Mucosa of descending colon (tissue), 3 donors: Measurements from ENCODE around the gene MSL2. TPM values are rescaled to one million over a fixed set of nuclear protein-coding genes. Genes with fewer than 3 reads are reported as not detected.
"Not testable (repeated sequence)": the region's sequence is repeated elsewhere in the genome, so short reads cannot be mapped to it uniquely, and the experiment has no call there.

ENCODE experiments used
- ATAC-seq: fragments of 200-7000 bp; cut with Tn5 transposase; one replicate; pipeline ENCODE4 v1.9.1; 2020; ENCODE audit warnings: mild to moderate bottlenecking, moderate library complexity
- DNase-seq, 3 donors: peaks; one replicate each; pipeline ENCODE4 v3.0.0-alpha.2; 2020
- H3K36me3 ChIP-seq: fragments of 200-600 bp; one replicate; pipeline ENCODE4 v1.8.0; 2021; ENCODE audit warnings: low read depth, mild to moderate bottlenecking
- H3K4me1 ChIP-seq: fragments of 200-600 bp; one replicate; pipeline ENCODE4 v1.8.0; 2021; ENCODE audit warnings: low read depth, mild to moderate bottlenecking
- H3K4me3 ChIP-seq: fragments of 200-600 bp; one replicate; pipeline ENCODE4 v1.8.0; 2021; ENCODE audit warnings: mild to moderate bottlenecking
- H3K9me3 ChIP-seq: fragments of 200-600 bp; one replicate; pipeline ENCODE4 v1.8.0; 2021; ENCODE audit warnings: mild to moderate bottlenecking
- intact Hi-C, 2 donors: fragments of 100-400 bp; cut with DNase I in 1 of 2; cut with micrococcal nuclease in 1 of 2; formaldehyde crosslinking; loops; one replicate each; pipeline versions ENCODE4 v1.11.0 to v1.11.1; 2022; cut with DNase I, micrococcal nuclease
- total RNA-seq, 3 donors: library from RNA; stranded (reverse); fragmentation: NEBNext Ultra II Directional in 2 of 3; extraction: Animal tissue kit (Norgen Biotek cat#: 25700) in 2 of 3; gene quantifications; one replicate each; pipeline versions ENCODE4 v1.2.1 to v1.2.4, GENCODE V29; 2021 to 2023
- TF ChIP-seq, protein P1 (sequence below): fragments of 200-600 bp; IDR thresholded peaks from one replicate; pipeline ENCODE4 v1.8.0; 2022; ENCODE audit warnings: antibody characterized with exemption, mild to moderate bottlenecking
- donor health status: DM: no; HTN: no; CAD: no; lungs with moderate emphysema.
- donor health status: DM: no; HTN: no; CAD: no.
- donor health status: DM: no; HTN: yes; CAD: no.

MSL2 gene
- total RNA-seq, 3 donors from 2014 or later = 22.6 to 37.0 (median 28.9) TPM

DNA sequence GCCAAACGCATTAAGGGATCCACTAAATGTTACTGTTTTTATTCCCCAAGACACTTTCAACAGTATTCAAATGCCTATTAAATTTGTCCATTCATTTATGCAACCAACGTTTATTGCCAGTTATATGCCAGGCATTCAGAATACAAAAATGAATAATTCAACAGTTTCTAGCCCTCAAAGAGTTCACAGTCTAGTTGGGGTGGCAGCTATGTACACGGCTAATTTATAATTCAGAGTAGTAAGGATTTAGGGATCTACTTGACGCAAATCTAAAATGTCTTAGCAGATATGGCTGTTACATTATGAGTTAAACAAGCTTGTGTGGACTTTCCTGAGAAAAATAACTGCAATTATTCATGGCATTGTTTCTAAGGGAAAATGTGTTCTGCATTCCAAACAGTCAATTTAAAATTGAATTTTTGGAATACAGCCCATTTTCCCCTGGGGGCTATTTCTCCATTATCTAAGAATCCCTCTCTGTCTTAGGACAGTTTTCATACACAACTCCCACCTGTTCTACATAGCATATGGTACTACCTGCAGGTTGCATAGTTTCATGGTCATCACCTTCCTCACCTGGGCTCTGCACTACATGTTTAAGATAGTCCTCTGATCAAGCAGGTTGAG, 11.5 kb upstream of the MSL2 start:
- no peak for DNase-seq
- H3K9me3 ChIP-seq = no peaks in the 10 kb centered on the region
- no peaks in the 10 kb centered on the region for H3K4me1 ChIP-seq
- ATAC-seq = no peak
- no peak overlapping the region for H3K4me3 ChIP-seq
- intact Hi-C loops = no loop called here
- TF ChIP-seq, protein P1, sequence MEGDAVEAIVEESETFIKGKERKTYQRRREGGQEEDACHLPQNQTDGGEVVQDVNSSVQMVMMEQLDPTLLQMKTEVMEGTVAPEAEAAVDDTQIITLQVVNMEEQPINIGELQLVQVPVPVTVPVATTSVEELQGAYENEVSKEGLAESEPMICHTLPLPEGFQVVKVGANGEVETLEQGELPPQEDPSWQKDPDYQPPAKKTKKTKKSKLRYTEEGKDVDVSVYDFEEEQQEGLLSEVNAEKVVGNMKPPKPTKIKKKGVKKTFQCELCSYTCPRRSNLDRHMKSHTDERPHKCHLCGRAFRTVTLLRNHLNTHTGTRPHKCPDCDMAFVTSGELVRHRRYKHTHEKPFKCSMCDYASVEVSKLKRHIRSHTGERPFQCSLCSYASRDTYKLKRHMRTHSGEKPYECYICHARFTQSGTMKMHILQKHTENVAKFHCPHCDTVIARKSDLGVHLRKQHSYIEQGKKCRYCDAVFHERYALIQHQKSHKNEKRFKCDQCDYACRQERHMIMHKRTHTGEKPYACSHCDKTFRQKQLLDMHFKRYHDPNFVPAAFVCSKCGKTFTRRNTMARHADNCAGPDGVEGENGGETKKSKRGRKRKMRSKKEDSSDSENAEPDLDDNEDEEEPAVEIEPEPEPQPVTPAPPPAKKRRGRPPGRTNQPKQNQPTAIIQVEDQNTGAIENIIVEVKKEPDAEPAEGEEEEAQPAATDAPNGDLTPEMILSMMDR = no peak
- H3K36me3 ChIP-seq = no peaks in the 10 kb centered on the region

DNA sequence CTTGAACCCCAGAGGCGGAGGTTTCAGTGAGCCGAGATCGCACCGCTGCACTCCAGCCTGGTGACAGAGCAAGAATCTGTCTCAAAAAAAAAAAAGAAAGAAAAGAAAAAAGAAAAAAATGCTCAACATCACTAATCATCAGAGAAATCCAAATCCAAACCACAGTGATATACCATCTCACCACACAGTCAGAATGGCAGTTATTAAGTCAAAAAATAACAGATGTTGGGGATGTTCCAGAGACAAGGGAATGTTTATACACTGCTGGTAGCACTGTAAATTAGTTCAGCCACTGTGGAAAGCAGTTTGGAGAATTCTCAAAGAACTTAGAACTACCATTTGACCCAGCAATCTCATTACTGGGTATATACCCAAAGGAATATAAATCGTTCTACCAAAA, 3.1 kb upstream of the MSL2 start:
- intact Hi-C loops = loop anchor here in 1 of 2 donors (10.0 kb wide), 1 partner anchor 56 kb away; the partner anchor contains the start of gene PCCB
- H3K9me3 ChIP-seq, H3K4me3 ChIP-seq, ATAC-seq, DNase-seq, H3K36me3 ChIP-seq: not testable (repeated sequence)
- peaks cover 10% of the 10 kb centered on the region for H3K4me1 ChIP-seq

DNA sequence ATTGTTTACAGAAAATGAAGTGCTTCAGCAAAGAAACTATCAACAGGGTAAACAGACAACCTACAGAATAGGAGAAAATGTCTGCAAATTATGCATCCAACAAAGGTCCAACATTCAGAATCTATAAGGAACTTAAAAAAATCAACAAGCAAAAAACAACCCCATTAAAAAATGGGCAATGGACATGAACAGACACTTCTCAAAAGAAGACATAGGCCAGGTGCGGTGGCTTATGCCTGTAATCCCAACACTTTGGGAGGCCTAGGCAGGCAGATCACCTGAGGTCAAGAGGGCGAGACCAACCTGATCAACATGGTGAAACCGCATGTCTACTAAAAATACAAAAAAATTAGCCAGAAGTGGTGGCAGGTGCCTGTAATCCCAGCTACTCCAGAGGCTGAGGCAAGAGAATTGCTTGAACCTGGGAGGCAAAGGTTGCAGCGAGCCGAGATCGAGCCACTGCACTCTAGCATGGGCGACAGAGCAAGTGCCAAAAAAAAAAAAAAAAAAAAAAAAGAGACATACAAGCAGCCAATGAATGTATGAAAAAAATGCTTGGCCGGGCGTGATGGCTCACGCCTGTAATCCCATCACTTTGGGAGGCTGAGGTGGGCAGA, 2.4 kb upstream of the MSL2 start:
- not testable (repeated sequence) for H3K4me3 ChIP-seq, ATAC-seq, H3K9me3 ChIP-seq, H3K36me3 ChIP-seq, DNase-seq
- H3K4me1 ChIP-seq = peaks cover 10% of the 10 kb centered on the region
- intact Hi-C loops = loop anchor here in 1 of 2 donors (10.0 kb wide), 1 partner anchor 56 kb away; the partner anchor contains the start of gene PCCB

DNA sequence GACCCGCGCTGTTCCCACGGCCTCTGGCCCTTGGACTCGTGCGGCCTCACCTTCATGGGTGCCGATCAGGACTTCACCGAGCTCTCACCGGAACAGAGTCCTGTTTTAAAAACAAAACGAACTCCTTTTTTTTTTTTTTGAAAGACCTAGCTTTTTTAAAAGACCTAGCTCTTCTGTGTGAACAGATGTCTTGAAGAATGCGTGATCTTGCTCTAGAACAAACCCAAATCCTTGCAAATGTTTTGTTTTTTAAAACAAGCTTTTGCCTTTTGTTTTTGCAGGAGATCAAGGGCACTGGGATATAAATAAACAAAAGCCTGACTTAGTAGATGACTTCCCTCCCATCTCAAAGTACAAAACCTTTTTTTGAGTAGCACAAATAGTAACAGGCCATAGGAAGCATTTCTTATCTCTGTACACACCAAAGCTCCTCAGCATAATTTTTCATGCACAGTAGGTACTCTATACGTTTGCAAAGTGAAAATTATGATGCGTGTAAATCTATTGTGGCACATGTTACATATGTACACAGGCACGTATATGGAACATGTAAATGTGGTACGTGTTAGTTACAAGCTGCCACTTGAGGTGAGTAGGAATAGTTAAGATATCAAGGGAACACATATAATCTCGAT, 1.1 kb upstream of the MSL2 start:
- no peak for DNase-seq
- Histone ChIP-seq H3K4me3 (peak overlapping the region; percentile 89), H3K36me3 (no peaks in the 10 kb centered on the region), H3K4me1 (peaks cover 16% of the 10 kb centered on the region), H3K9me3 (no peaks in the 10 kb centered on the region)
- ATAC-seq = peak; percentile 47
- intact Hi-C loops = loop anchor here in 1 of 2 donors (10.0 kb wide), 1 partner anchor 58 kb away; the partner anchor contains the start of gene PCCB
- TF ChIP-seq, protein P1 = no peak

DNA sequence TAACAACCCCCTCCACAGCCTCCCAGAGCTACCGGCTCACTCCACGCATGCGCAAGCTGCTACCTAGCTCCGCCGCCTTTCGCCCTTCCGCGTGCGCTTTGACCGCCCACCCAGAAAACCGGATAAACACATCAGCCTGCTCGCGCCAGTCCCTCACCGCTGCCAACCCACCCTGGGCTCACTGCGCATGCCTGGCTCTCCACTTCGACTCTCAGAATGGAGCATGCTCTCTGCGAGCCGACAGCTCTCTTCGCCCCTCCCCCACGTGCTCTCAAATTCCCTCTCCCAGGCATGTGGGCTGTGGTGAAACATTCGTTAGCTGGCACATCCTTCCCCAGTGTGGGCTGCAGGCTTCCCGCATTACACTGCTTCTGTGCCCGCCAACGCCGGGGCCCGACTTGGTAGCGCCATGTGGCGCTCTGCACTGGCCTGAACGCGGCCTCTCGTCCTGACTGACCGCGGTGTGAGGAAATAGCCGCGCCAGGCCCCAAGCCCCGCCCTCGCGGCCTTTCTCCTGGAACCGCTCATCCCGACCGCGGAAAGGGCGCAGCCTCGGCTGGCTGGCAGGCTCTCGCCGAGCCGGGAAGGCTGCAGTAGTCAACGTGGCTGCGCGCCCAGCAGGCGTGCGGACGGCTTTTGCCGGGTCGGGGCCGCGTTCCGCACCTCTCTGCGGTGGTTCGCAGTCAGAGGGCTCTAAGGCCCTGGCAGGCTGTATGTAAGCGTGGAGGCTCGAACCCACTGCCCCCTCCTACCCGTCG, 445 bp upstream of the MSL2 start:
- DNase-seq (peak; percentile 99 to 100 (median 99)), ATAC-seq (peak; percentile 82)
- Histone ChIP-seq H3K9me3 (no peaks in the 10 kb centered on the region), H3K36me3 (no peaks in the 10 kb centered on the region), H3K4me1 (peaks cover 22% of the 10 kb centered on the region), H3K4me3 (peak overlapping the region; percentile 89)
- intact Hi-C loops = loop anchor here in 1 of 2 donors (10.0 kb wide), 1 partner anchor 58 kb away; the partner anchor contains the start of gene PCCB
- TF ChIP-seq, protein P1 = no peak

DNA sequence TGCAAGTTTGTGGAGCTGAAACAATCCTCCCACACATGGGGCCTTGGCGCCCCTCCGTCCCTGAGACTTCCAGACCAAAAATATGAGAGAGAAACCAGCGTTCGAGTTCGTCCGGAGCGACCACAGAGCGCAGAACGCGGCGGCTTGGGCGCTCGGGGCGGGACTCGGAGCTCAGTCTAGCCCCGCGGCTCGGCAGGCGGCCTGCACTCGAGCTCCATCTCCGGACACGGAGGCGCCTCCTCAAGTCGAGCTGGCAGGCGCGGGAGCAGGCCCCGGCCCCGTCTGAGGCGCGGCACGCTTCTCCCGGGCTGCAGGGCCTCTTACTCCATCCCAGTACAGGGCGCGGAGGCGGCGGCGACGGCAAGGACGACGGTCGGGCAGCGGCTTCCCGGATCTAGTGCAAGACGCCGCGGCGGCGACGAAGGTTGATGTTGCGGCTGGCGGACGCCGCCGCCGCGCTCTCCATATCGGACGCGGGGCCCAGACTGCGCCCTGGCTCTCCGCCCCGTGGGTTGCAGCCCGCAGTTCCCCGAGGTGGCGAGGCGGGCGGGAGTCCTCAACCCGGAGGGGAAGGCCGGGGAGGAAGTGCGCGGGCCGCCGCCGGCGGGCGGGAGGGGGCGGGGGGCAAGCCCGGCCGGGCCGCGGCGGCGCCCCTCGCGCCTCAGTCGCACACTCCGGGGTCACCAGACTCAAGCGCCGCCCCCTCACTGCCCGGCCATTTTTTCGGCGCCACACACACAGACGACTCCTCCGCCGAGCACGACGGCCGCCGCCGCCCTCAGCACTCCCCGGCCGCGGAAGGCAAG, 674 bp downstream of the MSL2 start:
- DNase-seq (peak; percentile 63 to 86 (median 77)), ATAC-seq (peak; percentile 53)
- peaks cover 31% of the 10 kb centered on the region for H3K4me1 ChIP-seq
- TF ChIP-seq, protein P1 = no peak
- no peaks in the 10 kb centered on the region for H3K36me3 ChIP-seq
- no peaks in the 10 kb centered on the region for H3K9me3 ChIP-seq
- intact Hi-C loops = loop anchor here in 1 of 2 donors (10.0 kb wide), 1 partner anchor 59 kb away; the partner anchor contains the start of gene PCCB
- peak overlapping the region; percentile 89 for H3K4me3 ChIP-seq
